Measurements from ENCODE around the gene OR9Q1.

OR9Q1 gene

DNA sequence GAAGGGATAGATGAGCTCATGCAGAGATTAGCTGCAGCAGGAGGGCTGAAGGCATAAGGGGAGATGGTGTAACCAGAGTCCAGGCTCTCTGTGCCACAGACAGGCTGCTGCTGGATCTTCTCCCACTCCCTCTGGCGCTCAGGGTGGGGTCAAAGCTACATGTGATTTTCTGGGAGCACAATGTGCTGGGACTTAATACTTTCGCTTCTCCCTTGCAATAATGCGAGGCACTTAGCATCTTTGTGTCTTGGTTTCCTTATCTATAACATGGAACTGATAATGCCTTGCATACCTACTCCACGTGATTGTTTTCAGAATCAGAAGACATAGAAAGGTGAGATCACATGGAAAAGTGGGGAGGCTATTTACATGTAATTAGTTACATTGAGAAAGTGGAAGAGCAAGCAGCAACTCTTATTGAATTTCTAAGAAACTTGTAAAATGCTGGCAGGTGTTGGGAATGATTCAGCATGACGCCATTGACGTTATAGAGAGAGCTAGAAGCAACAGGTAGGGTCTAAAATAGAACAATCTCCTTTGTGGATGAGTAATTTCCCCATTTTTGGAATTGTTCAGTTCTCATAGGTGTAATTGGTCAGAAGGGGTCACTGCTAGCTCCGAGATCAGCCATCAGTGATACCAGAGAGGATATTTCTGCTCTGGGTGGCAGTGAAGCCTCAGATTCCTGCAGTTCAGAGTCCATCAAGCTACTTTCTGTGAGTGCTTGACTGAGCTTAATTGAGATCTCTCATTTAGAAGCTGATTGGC, 109.8 kb downstream of the OR9Q1 start:
- TF ChIP-seq, protein P1, sequence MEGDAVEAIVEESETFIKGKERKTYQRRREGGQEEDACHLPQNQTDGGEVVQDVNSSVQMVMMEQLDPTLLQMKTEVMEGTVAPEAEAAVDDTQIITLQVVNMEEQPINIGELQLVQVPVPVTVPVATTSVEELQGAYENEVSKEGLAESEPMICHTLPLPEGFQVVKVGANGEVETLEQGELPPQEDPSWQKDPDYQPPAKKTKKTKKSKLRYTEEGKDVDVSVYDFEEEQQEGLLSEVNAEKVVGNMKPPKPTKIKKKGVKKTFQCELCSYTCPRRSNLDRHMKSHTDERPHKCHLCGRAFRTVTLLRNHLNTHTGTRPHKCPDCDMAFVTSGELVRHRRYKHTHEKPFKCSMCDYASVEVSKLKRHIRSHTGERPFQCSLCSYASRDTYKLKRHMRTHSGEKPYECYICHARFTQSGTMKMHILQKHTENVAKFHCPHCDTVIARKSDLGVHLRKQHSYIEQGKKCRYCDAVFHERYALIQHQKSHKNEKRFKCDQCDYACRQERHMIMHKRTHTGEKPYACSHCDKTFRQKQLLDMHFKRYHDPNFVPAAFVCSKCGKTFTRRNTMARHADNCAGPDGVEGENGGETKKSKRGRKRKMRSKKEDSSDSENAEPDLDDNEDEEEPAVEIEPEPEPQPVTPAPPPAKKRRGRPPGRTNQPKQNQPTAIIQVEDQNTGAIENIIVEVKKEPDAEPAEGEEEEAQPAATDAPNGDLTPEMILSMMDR (conservative IDR thresholded peaks at IDR 0.05) = no peak
- no peak overlapping the region for H3K27ac ChIP-seq

DNA sequence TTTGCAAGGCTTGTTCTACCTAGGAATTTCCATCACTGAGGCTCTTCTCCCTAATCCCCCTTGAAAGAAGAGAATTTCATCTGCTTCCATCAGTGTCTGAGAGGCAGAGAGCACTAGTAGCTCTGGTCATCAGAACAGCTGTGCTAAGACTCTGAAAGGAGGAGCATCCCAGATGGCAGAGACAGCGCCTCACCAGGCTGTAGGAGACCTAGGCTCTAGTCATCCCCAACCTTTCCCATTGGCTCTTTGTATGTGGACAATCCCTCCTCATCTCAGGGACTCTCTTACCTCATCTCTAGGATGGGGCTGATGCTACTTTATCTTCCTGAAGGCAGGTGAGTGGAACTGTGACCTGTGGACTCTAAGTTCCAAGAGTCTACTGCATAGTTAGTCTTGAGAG, 110.5 kb downstream of the OR9Q1 start:
- H3K27ac ChIP-seq = no peak overlapping the region
- TF ChIP-seq, protein P1 (conservative IDR thresholded peaks at IDR 0.05) = no peak

DNA sequence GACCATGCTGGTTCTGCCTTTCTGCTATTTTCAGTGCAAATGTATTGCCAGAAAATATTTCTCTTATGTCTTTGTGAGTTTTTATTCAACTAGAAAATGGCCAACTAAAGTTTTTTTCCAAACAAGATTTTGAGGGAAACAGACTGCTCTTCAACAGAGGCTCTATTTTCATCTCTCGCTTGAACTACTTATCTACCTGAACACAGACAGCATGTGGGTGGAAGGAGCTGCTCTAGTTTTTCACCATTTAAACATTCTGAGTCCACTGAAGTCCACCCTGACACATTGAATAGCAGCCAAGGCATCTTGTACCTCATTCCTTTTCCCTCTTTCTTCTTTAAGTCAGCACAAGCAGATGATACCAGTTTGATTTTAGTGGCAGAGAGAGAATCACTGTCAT, 111.5 kb downstream of the OR9Q1 start:
- TF ChIP-seq, protein P1 (conservative IDR thresholded peaks at IDR 0.05) = no peak
- no peak overlapping the region for H3K27ac ChIP-seq

DNA sequence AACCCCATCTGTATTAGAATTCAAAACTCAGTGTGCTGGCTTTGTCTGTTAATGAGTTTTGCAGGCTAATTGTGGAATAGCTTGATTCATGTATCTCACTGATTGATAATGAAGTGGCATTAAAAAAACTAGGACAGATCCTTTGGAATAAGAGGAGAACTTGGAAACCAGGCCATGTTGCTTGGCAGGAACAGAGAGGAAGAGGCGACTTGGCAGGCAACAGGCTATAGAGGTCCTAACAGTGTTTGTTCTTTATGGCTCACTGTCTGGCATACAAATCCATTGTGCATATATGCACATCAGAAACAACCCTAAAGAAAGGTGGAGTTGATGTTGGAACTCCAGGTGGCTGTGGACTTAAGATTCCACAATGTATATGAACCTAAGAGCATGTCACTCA, 119.1 kb downstream of the OR9Q1 start:
- H3K27ac ChIP-seq = no peak overlapping the region
- TF ChIP-seq, protein P1 (conservative IDR thresholded peaks at IDR 0.05) = no peak

DNA sequence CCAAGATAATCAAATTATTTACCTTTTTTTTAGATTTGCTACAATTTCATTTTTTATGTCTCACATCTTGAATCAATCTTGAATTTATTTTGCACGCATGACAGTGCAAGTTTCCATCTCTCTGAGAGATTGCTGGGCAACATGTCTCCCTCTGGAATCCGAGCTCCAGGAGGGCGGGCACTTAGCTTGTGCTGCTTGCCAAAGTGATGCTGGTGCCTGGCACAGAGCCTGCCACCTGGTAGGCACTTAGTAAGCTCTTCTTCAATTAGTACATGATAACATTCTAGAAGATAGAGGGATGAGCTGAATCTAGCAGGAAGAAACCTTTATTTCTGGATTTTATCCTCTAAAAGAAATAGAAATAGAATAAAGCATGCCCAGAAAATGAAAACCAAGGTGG, 129.1 kb downstream of the OR9Q1 start:
- TF ChIP-seq, protein P1 (conservative IDR thresholded peaks at IDR 0.05) = no peak
- H3K27ac ChIP-seq = no peak overlapping the region

DNA sequence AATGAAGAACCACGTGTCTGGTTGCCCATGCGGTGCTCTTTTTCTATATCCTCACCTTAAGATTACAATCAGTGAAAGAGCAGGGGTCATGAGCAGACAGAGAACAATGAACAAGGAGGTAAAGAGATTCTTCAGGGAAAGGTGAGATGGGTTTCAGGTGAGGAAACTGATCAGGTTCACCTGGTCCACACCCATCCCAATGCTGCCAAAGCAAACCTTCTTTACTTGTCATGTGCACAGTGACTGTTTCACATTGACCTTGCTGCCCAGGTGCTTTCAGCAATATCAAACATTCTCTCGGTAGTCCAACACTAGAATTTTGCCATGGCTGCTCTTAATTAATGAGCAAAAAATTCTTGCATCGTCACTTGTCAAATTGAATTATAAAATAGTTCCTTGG, 140.7 kb downstream of the OR9Q1 start:
- TF ChIP-seq, protein P1 (conservative IDR thresholded peaks at IDR 0.05) = no peak
- H3K27ac ChIP-seq = no peak overlapping the region

DNA sequence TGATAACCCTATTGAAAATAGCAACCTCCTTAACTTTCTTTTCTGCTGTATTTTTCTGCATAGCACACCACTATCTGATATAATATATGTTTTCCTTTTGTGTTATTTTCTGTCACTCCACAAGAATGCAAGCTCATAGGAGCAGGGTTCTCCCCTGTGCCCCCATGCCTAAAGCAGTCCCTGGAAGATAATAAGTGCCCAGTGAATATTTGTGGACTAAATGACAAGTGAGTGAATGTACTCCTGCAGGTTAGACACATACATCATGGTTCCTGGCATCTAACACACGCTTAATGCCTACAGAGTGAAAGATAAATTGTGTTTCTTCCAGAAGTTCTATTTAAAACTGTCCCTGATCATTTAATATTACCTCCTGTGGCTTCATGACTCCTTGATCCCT, 141.3 kb downstream of the OR9Q1 start:
- TF ChIP-seq, protein P1 (conservative IDR thresholded peaks at IDR 0.05) = no peak
- H3K27ac ChIP-seq = no peak overlapping the region
